Left cardiac atrium (tissue), 2 donors: ENCODE measurements around the gene PIF1. TPM values are rescaled to one million over a fixed set of nuclear protein-coding genes. Genes with fewer than 3 reads are reported as not detected.

Source experiments
- total RNA-seq, 2 donors: library from RNA; stranded (reverse); fragmentation: NEBNext Ultra II Directional; extraction: Animal tissue kit (Norgen Biotek cat#: 25700); gene quantifications; one replicate each; pipeline ENCODE4 v1.2.1, GENCODE V29; 2021
- donor health status: DM: no; HTN: yes; CAD: no; lungs with severe emphysema.
- donor health status: DM: yes; HTN: yes; CAD: no.

PIF1 gene
- total RNA-seq, 2 donors from 2014 or later: 0.47 to 0.94 TPM

Other genes starting within 250 kb of the PIF1 start
- 100 to 1,000 TPM; 312 to 403 TPM for gene RBPMS2, start 50.1 kb downstream of the PIF1 start, total RNA-seq
- 10 to 100 TPM; 21.3 to 27.0 TPM for gene PLEKHO2, start 16.3 kb upstream of the PIF1 start, total RNA-seq
- 1 to 10 TPM; 3.9 to 5.0 TPM for gene ANKDD1A, start 86.3 kb upstream of the PIF1 start, total RNA-seq
- 10 to 100 TPM; 54.0 to 58.6 TPM for gene SPG21, start 164.3 kb upstream of the PIF1 start, total RNA-seq
- 10 to 100 TPM; 13.9 to 23.6 TPM for gene MTFMT, start 204.0 kb upstream of the PIF1 start, total RNA-seq
- gene SLC51B, start 219.7 kb upstream of the PIF1 start, total RNA-seq: not detected
- gene RASL12, start 242.3 kb upstream of the PIF1 start, total RNA-seq: 10 to 100 TPM; 53.3 to 63.3 TPM